ENCODE results near the gene SPAG9.
A peak's percentile ranks its signal among the peaks of the same experiment; 100 is the strongest.
"Not testable (repeated sequence)": the region's sequence is repeated elsewhere in the genome, so short reads cannot be mapped to it uniquely, and the experiment has no call there.

Gene SPAG9

GRCh38 chr17:50944054-50944901 is 176.4 kb downstream of the SPAG9 start:
- DNase-seq (ENCODE audit: low read depth in 2 of 2) = peak; percentile 32 to 42
- peak overlapping the region; percentile 13 to 39 for H3K4me3 ChIP-seq (replicated peaks in 1 of 2; ENCODE audit: low read depth in 2 of 2, low read length in 2 of 2)
- TF ChIP-seq, protein P1, sequence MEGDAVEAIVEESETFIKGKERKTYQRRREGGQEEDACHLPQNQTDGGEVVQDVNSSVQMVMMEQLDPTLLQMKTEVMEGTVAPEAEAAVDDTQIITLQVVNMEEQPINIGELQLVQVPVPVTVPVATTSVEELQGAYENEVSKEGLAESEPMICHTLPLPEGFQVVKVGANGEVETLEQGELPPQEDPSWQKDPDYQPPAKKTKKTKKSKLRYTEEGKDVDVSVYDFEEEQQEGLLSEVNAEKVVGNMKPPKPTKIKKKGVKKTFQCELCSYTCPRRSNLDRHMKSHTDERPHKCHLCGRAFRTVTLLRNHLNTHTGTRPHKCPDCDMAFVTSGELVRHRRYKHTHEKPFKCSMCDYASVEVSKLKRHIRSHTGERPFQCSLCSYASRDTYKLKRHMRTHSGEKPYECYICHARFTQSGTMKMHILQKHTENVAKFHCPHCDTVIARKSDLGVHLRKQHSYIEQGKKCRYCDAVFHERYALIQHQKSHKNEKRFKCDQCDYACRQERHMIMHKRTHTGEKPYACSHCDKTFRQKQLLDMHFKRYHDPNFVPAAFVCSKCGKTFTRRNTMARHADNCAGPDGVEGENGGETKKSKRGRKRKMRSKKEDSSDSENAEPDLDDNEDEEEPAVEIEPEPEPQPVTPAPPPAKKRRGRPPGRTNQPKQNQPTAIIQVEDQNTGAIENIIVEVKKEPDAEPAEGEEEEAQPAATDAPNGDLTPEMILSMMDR (IDR thresholded peaks at IDR 0.05; ENCODE audit: low read depth, low read length) = no peak

GRCh38 chr17:50943575-50943933 is 177.1 kb downstream of the SPAG9 start:
- TF ChIP-seq, protein P1 (IDR thresholded peaks at IDR 0.05; ENCODE audit: low read depth, low read length) = no peak
- DNase-seq (ENCODE audit: low read depth in 2 of 2) = no peak
- H3K4me3 ChIP-seq (replicated peaks in 1 of 2; ENCODE audit: low read depth in 2 of 2, low read length in 2 of 2) = no peak overlapping the region

DNA sequence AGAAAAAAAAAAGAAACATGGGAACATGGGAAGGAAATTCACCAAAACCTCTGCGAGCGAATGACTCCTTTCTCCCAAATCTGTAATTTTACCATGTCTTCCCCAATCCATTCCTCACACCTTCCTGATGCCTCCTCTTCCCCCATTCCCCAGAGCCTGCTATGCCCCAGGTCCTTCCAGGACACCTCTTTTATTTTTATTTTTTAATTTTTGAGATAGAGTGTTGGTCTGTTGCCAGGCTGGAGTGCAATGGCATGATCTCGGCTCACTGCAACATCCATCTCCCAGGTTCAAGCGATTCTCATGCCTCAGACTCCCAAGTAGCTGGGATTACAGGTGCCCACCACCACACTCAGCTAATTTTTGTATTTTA is 179.0 kb downstream of the SPAG9 start:
- not testable (repeated sequence) for DNase-seq (ENCODE audit: low read depth in 2 of 2); H3K4me3 ChIP-seq (replicated peaks in 1 of 2; ENCODE audit: low read depth in 2 of 2, low read length in 2 of 2)

- TF ChIP-seq, protein P1 (IDR thresholded peaks at IDR 0.05; ENCODE audit: low read depth, low read length) = no peak
- H3K4me3 ChIP-seq (replicated peaks in 1 of 2; ENCODE audit: low read depth in 2 of 2, low read length in 2 of 2) = no peak overlapping the region
- no peak for DNase-seq (ENCODE audit: low read depth in 2 of 2)
Measured at GRCh38 chr17:50939795-50940684, 180.6 kb downstream of the SPAG9 start.

- DNase-seq (ENCODE audit: low read depth in 2 of 2) = no peak
- H3K4me3 ChIP-seq (replicated peaks in 1 of 2; ENCODE audit: low read depth in 2 of 2, low read length in 2 of 2) = no peak overlapping the region
- TF ChIP-seq, protein P1 (IDR thresholded peaks at IDR 0.05; ENCODE audit: low read depth, low read length) = no peak
Measured at GRCh38 chr17:50939542-50939794, 181.2 kb downstream of the SPAG9 start.

- H3K4me3 ChIP-seq (replicated peaks in 1 of 2; ENCODE audit: low read depth in 2 of 2, low read length in 2 of 2) = no peak overlapping the region
- TF ChIP-seq, protein P1 (IDR thresholded peaks at IDR 0.05; ENCODE audit: low read depth, low read length) = no peak
- DNase-seq (ENCODE audit: low read depth in 2 of 2) = no peak
Measured at GRCh38 chr17:50938821-50939541, 181.7 kb downstream of the SPAG9 start.

GRCh38 chr17:50935996-50936266 is 184.7 kb downstream of the SPAG9 start:
- no peak for DNase-seq (ENCODE audit: low read depth in 2 of 2)
- H3K4me3 ChIP-seq (replicated peaks in 1 of 2; ENCODE audit: low read depth in 2 of 2, low read length in 2 of 2) = no peak overlapping the region
- TF ChIP-seq, protein P1 (IDR thresholded peaks at IDR 0.05; ENCODE audit: low read depth, low read length) = no peak
